Stimulated activated memory B cell treated with anti-CD40 and anti-IgM and Interleukin-4, amounts not matched to agents 10 μg/mL and 1 μg/mL and 100 μg/mL, for 72 hours (primary cell): ENCODE data around the gene RXRA.

Source experiments
- ATAC-seq: fragments of 150-1000 bp; cut with Tn5 transposase; 2 replicates; pipeline ENCODE4 v1.10.0; 2021
- H3K27ac Mint-ChIP-seq: one replicate; pipeline ENCODE4 v1.8.0; 2022; ENCODE audit warnings: mild to moderate bottlenecking, mixed read lengths
- H3K27me3 Mint-ChIP-seq: one replicate; pipeline ENCODE4 v1.8.0; 2022; ENCODE audit warnings: mixed read lengths
- H3K36me3 Mint-ChIP-seq: one replicate; pipeline ENCODE4 v1.8.0; 2022; ENCODE audit warnings: mixed read lengths
- H3K4me1 Mint-ChIP-seq: one replicate; pipeline ENCODE4 v1.8.0; 2022; ENCODE audit warnings: mixed read lengths
- H3K4me3 Mint-ChIP-seq: one replicate; pipeline ENCODE4 v1.8.0; 2022; ENCODE audit warnings: mild to moderate bottlenecking, moderate library complexity, mixed read lengths
- H3K9me3 Mint-ChIP-seq: one replicate; pipeline ENCODE4 v1.8.0; 2022; ENCODE audit warnings: mixed read lengths

RXRA gene

DNA sequence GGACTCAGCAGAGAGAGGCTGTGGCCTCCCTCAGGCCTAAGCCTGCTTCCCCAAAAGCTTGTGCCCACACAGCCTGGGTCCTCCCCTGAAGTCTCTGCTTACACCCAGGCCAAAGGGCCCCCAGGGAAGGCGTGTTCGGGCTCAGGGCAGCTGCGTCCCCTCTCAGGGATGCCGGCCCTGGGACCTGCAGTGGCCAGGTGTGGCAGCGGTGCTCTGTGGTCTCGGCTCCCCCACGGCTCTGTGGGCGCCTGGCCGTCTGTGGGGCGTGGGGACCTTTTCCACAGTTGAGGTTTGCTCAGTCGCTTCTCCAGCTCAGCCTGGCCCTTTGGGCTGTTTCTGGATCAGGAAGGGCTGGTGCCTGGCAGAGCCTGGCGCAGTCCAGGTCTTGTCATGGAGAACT lies 75.9 kb downstream of the RXRA start:
- Mint-ChIP-seq H3K27ac (no peak overlapping the region), H3K27me3 (no peaks in the 10 kb centered on the region), H3K4me1 (peaks cover 51% of the 10 kb centered on the region), H3K36me3 (no peaks in the 10 kb centered on the region), H3K9me3 (peaks cover 4% of the 10 kb centered on the region), H3K4me3 (no peak overlapping the region)
- no peak for ATAC-seq

GRCh38 chr9:134403292-134403681 lies 77.0 kb downstream of the RXRA start:
- no peak for ATAC-seq
- Mint-ChIP-seq H3K4me3 (no peak overlapping the region), H3K4me1 (peaks cover 56% of the 10 kb centered on the region), H3K27ac (peak overlapping the region; percentile 69), H3K27me3 (no peaks in the 10 kb centered on the region), H3K36me3 (no peaks in the 10 kb centered on the region), H3K9me3 (peaks cover 4% of the 10 kb centered on the region)

GRCh38 chr9:134403682-134404301 lies 77.5 kb downstream of the RXRA start:
- peaks cover 59% of the 10 kb centered on the region for H3K4me1 Mint-ChIP-seq
- H3K27me3 Mint-ChIP-seq, result no peaks in the 10 kb centered on the region
- no peaks in the 10 kb centered on the region for H3K36me3 Mint-ChIP-seq
- H3K27ac Mint-ChIP-seq, result peak overlapping the region; percentile 69
- H3K4me3 Mint-ChIP-seq, result no peak overlapping the region
- ATAC-seq, result no peak
- H3K9me3 Mint-ChIP-seq, result peaks cover 4% of the 10 kb centered on the region

GRCh38 chr9:134404376-134405358 lies 78.4 kb downstream of the RXRA start:
- Mint-ChIP-seq H3K27ac (peak overlapping the region; percentile 69), H3K4me1 (peaks cover 65% of the 10 kb centered on the region)

DNA sequence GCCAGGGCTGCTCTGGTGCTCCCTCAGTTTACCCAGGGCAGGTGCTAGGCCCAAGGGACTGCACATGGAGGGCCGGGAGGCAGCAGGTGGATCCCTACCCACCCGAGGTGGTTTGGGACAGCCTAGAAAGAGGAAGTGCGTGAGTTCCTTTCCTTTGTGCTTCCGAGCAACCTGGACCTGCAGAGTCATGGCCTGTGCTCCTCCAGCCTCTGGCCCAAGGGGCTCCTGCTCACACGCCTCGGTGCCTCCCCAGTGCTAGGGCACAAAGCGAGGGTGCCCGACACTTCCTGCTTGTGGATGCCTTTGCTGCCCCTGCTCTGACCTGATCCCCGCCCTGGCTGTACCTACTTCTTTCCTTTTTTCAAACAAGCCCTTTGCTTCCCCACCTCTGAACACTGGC lies 79.3 kb downstream of the RXRA start:
- H3K36me3 Mint-ChIP-seq, result no peaks in the 10 kb centered on the region
- no peaks in the 10 kb centered on the region for H3K27me3 Mint-ChIP-seq
- H3K9me3 Mint-ChIP-seq, result no peaks in the 10 kb centered on the region
- H3K4me1 Mint-ChIP-seq, result peaks cover 71% of the 10 kb centered on the region
- peak overlapping the region; percentile 49 for H3K27ac Mint-ChIP-seq
- H3K4me3 Mint-ChIP-seq, result no peak overlapping the region
- no peak for ATAC-seq

More at GRCh38 chr9:134404376-134405358, 78.4 kb downstream of the RXRA start:
- no peaks in the 10 kb centered on the region for H3K36me3 Mint-ChIP-seq
- no peaks in the 10 kb centered on the region for H3K9me3 Mint-ChIP-seq
- ATAC-seq, result no peak
- H3K27me3 Mint-ChIP-seq, result no peaks in the 10 kb centered on the region
- no peak overlapping the region for H3K4me3 Mint-ChIP-seq

- Mint-ChIP-seq H3K9me3 (no peaks in the 10 kb centered on the region), H3K4me3 (peak overlapping the region; percentile 53), H3K4me1 (peaks cover 71% of the 10 kb centered on the region), H3K27me3 (no peaks in the 10 kb centered on the region), H3K27ac (peak overlapping the region; percentile 49), H3K36me3 (no peaks in the 10 kb centered on the region)
- ATAC-seq, result no peak
Observed at GRCh38 chr9:134406366-134407120, 80.3 kb downstream of the RXRA start.

DNA sequence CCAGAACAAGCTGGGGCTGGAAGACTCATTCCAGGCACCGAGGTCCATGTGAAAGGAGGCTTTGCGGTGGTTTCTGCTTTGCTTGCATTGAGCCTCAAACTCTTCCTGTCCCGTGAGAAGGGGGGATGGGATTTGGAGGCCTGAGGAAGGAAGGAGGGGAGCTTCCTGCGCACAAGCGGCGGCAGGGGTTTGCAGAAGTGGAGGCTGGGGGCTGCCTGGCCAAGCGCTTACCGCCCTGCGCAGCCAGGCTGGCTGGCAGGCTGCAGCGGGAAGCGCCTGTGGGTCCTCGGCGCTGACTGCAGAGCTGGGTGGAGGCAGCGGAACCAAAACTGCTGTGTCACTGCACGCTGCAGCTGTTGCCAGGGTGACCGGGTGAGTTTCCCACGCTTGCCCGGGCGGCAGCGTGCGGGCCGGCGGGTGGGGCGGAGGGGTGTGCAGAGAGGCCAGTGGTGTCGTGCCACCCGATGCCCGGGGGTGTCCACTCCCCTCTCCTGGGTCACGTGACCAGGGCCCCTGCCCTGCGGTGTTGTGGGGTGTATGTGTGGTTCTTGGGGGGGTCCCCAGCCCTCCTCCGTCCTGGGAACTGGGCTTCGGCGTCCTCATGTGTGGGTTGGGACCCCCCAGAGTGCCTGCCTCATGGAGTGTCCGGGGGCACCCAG lies 81.0 kb downstream of the RXRA start:
- Mint-ChIP-seq H3K9me3 (no peaks in the 10 kb centered on the region), H3K36me3 (no peaks in the 10 kb centered on the region), H3K27me3 (no peaks in the 10 kb centered on the region), H3K4me3 (peak overlapping the region; percentile 53), H3K27ac (peak overlapping the region; percentile 37), H3K4me1 (peaks cover 71% of the 10 kb centered on the region)
- ATAC-seq, result peak; percentile 87

GRCh38 chr9:134408389-134408788 lies 82.1 kb downstream of the RXRA start:
- no peak overlapping the region for H3K4me3 Mint-ChIP-seq
- H3K27ac Mint-ChIP-seq, result peak overlapping the region; percentile 37
- H3K9me3 Mint-ChIP-seq, result no peaks in the 10 kb centered on the region
- no peaks in the 10 kb centered on the region for H3K36me3 Mint-ChIP-seq
- peaks cover 63% of the 10 kb centered on the region for H3K4me1 Mint-ChIP-seq
- no peak for ATAC-seq
- no peaks in the 10 kb centered on the region for H3K27me3 Mint-ChIP-seq

GRCh38 chr9:134408939-134409737 lies 82.9 kb downstream of the RXRA start:
- no peak overlapping the region for H3K27ac Mint-ChIP-seq
- H3K9me3 Mint-ChIP-seq, result no peaks in the 10 kb centered on the region
- peaks cover 55% of the 10 kb centered on the region for H3K4me1 Mint-ChIP-seq
- no peaks in the 10 kb centered on the region for H3K36me3 Mint-ChIP-seq
- ATAC-seq, result no peak
- no peaks in the 10 kb centered on the region for H3K27me3 Mint-ChIP-seq
- H3K4me3 Mint-ChIP-seq, result no peak overlapping the region

- H3K36me3 Mint-ChIP-seq, result no peaks in the 10 kb centered on the region
Observed at GRCh38 chr9:134410071-134410834, 84.0 kb downstream of the RXRA start.

DNA sequence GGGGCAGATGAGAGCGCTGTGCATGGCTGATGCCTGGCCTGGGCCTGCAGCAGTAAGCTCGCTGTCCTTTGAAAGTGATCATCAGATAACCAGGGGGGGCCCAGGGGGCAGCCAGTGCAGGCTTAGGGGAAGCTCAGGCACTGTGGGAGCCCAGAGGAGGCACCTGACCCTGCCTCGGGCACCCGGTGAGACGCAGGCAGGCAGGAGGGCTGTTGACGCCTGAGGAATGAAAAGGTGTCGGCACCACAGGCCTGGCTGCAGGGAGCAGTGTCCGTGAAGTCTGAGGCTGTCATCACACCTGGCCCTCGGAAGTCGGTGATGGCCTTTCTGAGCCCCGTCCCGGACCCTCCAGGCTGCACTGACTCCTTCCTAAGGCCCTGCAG lies 84.6 kb downstream of the RXRA start:
- Mint-ChIP-seq H3K9me3 (no peaks in the 10 kb centered on the region), H3K27me3 (no peaks in the 10 kb centered on the region), H3K36me3 (no peaks in the 10 kb centered on the region), H3K4me1 (peaks cover 40% of the 10 kb centered on the region), H3K27ac (no peak overlapping the region), H3K4me3 (no peak overlapping the region)
- no peak for ATAC-seq

More at GRCh38 chr9:134410071-134410834, 84.0 kb downstream of the RXRA start:
- no peak for ATAC-seq
- Mint-ChIP-seq H3K4me3 (no peak overlapping the region), H3K4me1 (peaks cover 45% of the 10 kb centered on the region), H3K27me3 (no peaks in the 10 kb centered on the region), H3K9me3 (no peaks in the 10 kb centered on the region), H3K27ac (no peak overlapping the region)

- no peaks in the 10 kb centered on the region for H3K27me3 Mint-ChIP-seq
- no peak overlapping the region for H3K27ac Mint-ChIP-seq
- H3K36me3 Mint-ChIP-seq, result no peaks in the 10 kb centered on the region
- no peak for ATAC-seq
- H3K4me3 Mint-ChIP-seq, result no peak overlapping the region
- peaks cover 31% of the 10 kb centered on the region for H3K4me1 Mint-ChIP-seq
- H3K9me3 Mint-ChIP-seq, result no peaks in the 10 kb centered on the region
Observed at GRCh38 chr9:134411440-134412297, 85.4 kb downstream of the RXRA start.

- no peak overlapping the region for H3K4me3 Mint-ChIP-seq
- no peaks in the 10 kb centered on the region for H3K9me3 Mint-ChIP-seq
- peaks cover 25% of the 10 kb centered on the region for H3K4me1 Mint-ChIP-seq
- no peak for ATAC-seq
- H3K36me3 Mint-ChIP-seq, result no peaks in the 10 kb centered on the region
- H3K27ac Mint-ChIP-seq, result no peak overlapping the region
- no peaks in the 10 kb centered on the region for H3K27me3 Mint-ChIP-seq
Observed at GRCh38 chr9:134412298-134412711, 86.0 kb downstream of the RXRA start.
